Testis (tissue), 2 donors: ENCODE measurements around the gene DACT2.

Experiments
- CTCF ChIP-seq, 3 experiments: fragments of 450-650 bp in 2 of 3; fragments of 200-600 bp in 1 of 3; sonication (generic) in 1 of 3; IDR thresholded peaks; one replicate each; pipeline ENCODE4 v1.5.1; 2016 to 2019; ENCODE audit warnings: antibody characterized with exemption in 3 of 3, mild to moderate bottlenecking in 2 of 3, moderate library complexity in 1 of 3
- POLR2A ChIP-seq: fragments of 450-650 bp; IDR thresholded peaks from one replicate; pipeline ENCODE4 v1.6.1; 2017; ENCODE audit warnings: antibody characterized with exemption, mild to moderate bottlenecking, moderate library complexity

- no peak for TF ChIP-seq CTCF (IDR thresholded peaks at IDR 0.05)
- TF ChIP-seq POLR2A = no peak
Measured at GRCh38 chr6:168318090-168318489, 1.5 kb downstream of the DACT2 start.
